Esophagus muscularis mucosa (tissue), 3 donors: ENCODE measurements around the gene BIN1.

Experiments
- EP300 ChIP-seq: sonication (generic); formaldehyde crosslinking; IDR thresholded peaks from one replicate; pipeline ENCODE4 v1.6.1; 2017; ENCODE audit warnings: antibody characterized with exemption
- TF ChIP-seq, protein P1 (sequence below), 3 experiments: fragments of 200-600 bp in 2 of 3; fragments of 450-650 bp in 1 of 3; sonication (generic) in 2 of 3; IDR thresholded peaks; one replicate each; pipeline ENCODE4 v1.5.1; 2017 to 2019; ENCODE audit warnings: antibody characterized with exemption in 3 of 3, mild to moderate bottlenecking in 2 of 3, moderate library complexity in 1 of 3

DNA sequence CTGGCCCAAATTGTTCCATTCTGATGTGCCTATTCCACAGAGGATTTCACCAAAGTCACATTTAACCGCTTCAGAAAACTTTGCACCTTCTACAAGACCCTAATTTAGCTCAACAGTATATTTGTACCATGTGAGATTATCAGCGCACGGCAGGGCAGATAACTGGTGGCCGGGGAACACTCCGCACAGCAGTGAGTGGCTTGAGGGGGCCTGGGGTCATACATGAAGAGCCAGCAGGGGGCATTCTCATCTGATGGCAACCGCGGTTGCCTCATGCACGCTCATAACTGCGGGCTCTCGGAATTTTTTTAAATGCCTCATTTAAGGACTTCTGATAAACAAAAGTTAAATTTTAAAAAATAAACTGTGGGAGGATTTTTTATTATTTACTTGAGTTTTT, 84.1 kb downstream of the BIN1 start:
- TF ChIP-seq, protein P1, sequence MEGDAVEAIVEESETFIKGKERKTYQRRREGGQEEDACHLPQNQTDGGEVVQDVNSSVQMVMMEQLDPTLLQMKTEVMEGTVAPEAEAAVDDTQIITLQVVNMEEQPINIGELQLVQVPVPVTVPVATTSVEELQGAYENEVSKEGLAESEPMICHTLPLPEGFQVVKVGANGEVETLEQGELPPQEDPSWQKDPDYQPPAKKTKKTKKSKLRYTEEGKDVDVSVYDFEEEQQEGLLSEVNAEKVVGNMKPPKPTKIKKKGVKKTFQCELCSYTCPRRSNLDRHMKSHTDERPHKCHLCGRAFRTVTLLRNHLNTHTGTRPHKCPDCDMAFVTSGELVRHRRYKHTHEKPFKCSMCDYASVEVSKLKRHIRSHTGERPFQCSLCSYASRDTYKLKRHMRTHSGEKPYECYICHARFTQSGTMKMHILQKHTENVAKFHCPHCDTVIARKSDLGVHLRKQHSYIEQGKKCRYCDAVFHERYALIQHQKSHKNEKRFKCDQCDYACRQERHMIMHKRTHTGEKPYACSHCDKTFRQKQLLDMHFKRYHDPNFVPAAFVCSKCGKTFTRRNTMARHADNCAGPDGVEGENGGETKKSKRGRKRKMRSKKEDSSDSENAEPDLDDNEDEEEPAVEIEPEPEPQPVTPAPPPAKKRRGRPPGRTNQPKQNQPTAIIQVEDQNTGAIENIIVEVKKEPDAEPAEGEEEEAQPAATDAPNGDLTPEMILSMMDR (IDR thresholded peaks at IDR 0.05) = no peak
- no peak for TF ChIP-seq EP300
